DND-41 (cell line): ENCODE measurements around the gene GORASP2.

Experiments used
- ATAC-seq: fragments of 200-7000 bp; cut with Tn5 transposase; 3 replicates; pipeline ENCODE4 v1.9.1; 2021; ENCODE audit warnings: low read depth; ENCODE audit not compliant: insufficient read depth
- DNase-seq: peaks from one replicate; pipeline ENCODE4 v3.0.0-alpha.2; 2020
- H2AFZ ChIP-seq: 2 replicates; pipeline ENCODE4 v1.6.0; 2012; ENCODE audit warnings: low read depth, low read length
- H3K27ac ChIP-seq: 2 replicates; pipeline ENCODE4 v1.5.1; 2012; ENCODE audit warnings: low read length, inconsistent platforms
- H3K27me3 ChIP-seq: fragments of 200-600 bp; sonication (generic); 2 replicates; pipeline ENCODE4 v1.6.0; 2012; ENCODE audit warnings: low read length, mild to moderate bottlenecking, inconsistent platforms; ENCODE audit not compliant: insufficient read depth, poor library complexity
- H3K36me3 ChIP-seq: 2 replicates; pipeline ENCODE4 v1.5.1; 2012; ENCODE audit warnings: low read length, inconsistent platforms; ENCODE audit not compliant: insufficient read depth
- H3K4me1 ChIP-seq: 2 replicates; pipeline ENCODE4 v1.5.1; 2012; ENCODE audit warnings: mild to moderate bottlenecking, low read length; ENCODE audit not compliant: insufficient read depth
- H3K4me2 ChIP-seq: 2 replicates; pipeline ENCODE4 v1.6.0; 2012; ENCODE audit warnings: mild to moderate bottlenecking, moderate library complexity, low read length, inconsistent platforms; ENCODE audit not compliant: insufficient read depth
- H3K4me3 ChIP-seq, 2 experiments: fragments of 200-600 bp in 1 of 2; shearing (Covaris generic) in 1 of 2; 2 replicates each; pipeline ENCODE4 v1.5.1; 2012 to 2016; ENCODE audit warnings: inconsistent platforms in 2 of 2, low read length in 2 of 2, mild to moderate bottlenecking in 2 of 2, low read depth in 1 of 2, moderate library complexity in 1 of 2
- H3K79me2 ChIP-seq: 2 replicates; pipeline ENCODE4 v1.6.0; 2012; ENCODE audit warnings: low read length, inconsistent platforms; ENCODE audit not compliant: insufficient read depth
- H3K9ac ChIP-seq: 2 replicates; pipeline ENCODE4 v1.6.0; 2012; ENCODE audit warnings: low read depth, mild to moderate bottlenecking, inconsistent platforms, low read length, moderate library complexity
- H3K9me3 ChIP-seq: 2 replicates; pipeline ENCODE4 v1.5.1; 2012; ENCODE audit warnings: low read length, moderate library complexity, mild to moderate bottlenecking, inconsistent platforms; ENCODE audit not compliant: insufficient read depth, severe bottlenecking
- H4K20me1 ChIP-seq: 2 replicates; pipeline ENCODE4 v1.6.0; 2012; ENCODE audit warnings: low read length; ENCODE audit not compliant: insufficient read depth
- EZH2 ChIP-seq: IDR thresholded peaks from 3 replicates; pipeline ENCODE4 v1.6.1; 2012; ENCODE audit warnings: borderline replicate concordance, low read depth, mild to moderate bottlenecking, moderate library complexity, low read length, inconsistent platforms; ENCODE audit not compliant: severe bottlenecking
- TF ChIP-seq, protein P1 (sequence below): IDR thresholded peaks from 2 replicates; pipeline ENCODE4 v1.5.1; 2012; ENCODE audit warnings: borderline replicate concordance, low read length, moderate library complexity, mild to moderate bottlenecking; ENCODE audit not compliant: poor library complexity, severe bottlenecking; ENCODE audit errors: extremely low read depth

The GORASP2 gene

DNA sequence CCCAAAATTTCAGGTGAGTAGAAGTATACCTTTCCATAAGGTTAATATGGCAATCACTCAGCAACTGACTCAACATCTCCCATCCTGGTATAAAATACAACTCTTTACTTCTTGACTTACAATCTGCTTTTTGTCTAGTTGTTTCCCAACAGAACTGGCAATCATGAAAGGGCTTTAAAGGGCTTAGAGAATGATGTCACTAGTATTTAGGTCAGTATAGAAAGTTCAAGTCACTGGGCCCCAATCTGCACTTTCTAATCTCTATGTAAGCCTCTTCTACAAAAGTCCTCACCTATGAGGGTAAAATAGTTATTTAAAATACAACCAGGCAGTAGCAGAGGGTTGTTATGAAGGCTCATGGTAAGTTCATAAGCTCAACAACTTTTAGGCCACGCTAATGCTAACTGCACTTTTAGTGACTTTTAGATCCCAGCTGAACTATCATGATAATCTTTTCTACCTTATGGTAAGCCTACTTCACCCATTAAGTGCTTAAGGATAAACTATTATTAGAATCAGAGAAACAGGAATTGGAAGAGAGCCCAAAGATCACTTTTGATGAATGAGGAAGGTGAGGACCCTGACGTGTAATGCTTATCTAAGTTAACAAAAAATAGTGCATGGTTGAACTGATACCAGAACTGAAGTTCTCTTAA, 79.6 kb downstream of the GORASP2 start:
- H3K9ac ChIP-seq = no peak overlapping the region
- no peak for DNase-seq
- ATAC-seq = no peak
- no peak for TF ChIP-seq EZH2
- TF ChIP-seq, protein P1, sequence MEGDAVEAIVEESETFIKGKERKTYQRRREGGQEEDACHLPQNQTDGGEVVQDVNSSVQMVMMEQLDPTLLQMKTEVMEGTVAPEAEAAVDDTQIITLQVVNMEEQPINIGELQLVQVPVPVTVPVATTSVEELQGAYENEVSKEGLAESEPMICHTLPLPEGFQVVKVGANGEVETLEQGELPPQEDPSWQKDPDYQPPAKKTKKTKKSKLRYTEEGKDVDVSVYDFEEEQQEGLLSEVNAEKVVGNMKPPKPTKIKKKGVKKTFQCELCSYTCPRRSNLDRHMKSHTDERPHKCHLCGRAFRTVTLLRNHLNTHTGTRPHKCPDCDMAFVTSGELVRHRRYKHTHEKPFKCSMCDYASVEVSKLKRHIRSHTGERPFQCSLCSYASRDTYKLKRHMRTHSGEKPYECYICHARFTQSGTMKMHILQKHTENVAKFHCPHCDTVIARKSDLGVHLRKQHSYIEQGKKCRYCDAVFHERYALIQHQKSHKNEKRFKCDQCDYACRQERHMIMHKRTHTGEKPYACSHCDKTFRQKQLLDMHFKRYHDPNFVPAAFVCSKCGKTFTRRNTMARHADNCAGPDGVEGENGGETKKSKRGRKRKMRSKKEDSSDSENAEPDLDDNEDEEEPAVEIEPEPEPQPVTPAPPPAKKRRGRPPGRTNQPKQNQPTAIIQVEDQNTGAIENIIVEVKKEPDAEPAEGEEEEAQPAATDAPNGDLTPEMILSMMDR = no peak
- no peaks in the 10 kb centered on the region for H3K9me3 ChIP-seq
- no peaks in the 10 kb centered on the region for H4K20me1 ChIP-seq
- H3K4me3 ChIP-seq = no peak overlapping the region
- H2AFZ ChIP-seq = no peak overlapping the region
- H3K4me2 ChIP-seq = no peak overlapping the region
- no peak overlapping the region for H3K27ac ChIP-seq
- H3K4me1 ChIP-seq = no peaks in the 10 kb centered on the region
- H3K36me3 ChIP-seq = peaks cover 87% of the 10 kb centered on the region
- H3K27me3 ChIP-seq = no peaks in the 10 kb centered on the region
- H3K79me2 ChIP-seq = no peaks in the 10 kb centered on the region

DNA sequence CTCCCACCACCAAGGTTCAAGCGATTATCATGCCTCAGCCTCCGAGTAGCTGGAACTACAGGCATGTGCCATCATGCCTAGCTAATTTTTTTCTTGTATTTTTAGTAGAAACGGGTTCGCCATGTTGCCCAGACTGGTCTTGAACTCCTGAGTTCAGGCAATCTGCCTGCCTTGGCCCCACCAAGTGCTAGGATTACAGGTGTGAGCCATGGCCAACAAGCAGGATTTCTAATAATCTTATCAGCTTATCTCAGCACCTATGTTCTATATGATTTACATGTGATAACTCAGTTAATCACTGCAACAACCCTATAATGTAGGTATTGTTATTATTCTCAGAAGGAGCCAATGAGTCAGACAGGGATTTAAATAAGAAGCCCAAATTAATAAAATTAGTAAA, 80.3 kb downstream of the GORASP2 start:
- Histone ChIP-seq H4K20me1 (no peaks in the 10 kb centered on the region), H3K4me2 (no peak overlapping the region), H3K27ac (no peak overlapping the region), H3K9ac (no peak overlapping the region), H3K9me3 (no peaks in the 10 kb centered on the region), H3K4me1 (no peaks in the 10 kb centered on the region), H3K27me3 (no peaks in the 10 kb centered on the region), H3K4me3 (no peak overlapping the region), H3K36me3 (peaks cover 87% of the 10 kb centered on the region), H2AFZ (no peak overlapping the region), H3K79me2 (0 out of 2 replicates have a peak, but pooled peaks cover under 1% of the 10 kb centered on the region)
- ATAC-seq (no peak), DNase-seq (no peak)
- TF ChIP-seq, protein P1 = no peak
- TF ChIP-seq EZH2 = no peak

DNA sequence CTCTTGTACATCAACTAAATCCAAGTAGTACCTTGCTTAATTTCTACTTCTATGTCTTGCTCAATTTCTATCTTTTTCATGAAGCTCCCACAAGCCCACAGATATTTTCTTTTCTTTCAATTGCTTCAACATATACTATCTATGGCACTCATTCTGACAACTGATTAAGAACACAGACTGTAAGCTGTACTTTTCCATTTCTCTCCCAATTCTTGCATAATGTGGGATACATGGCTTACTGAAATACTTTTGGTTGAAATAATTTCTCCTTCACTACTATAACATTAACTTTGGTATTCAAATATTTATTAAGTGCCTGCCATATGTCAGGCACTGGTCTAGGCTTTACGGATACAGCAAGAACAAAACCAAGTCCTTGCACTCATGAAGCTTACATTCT, 84.8 kb downstream of the GORASP2 start:
- Histone ChIP-seq H3K27ac (no peak overlapping the region), H3K9ac (no peak overlapping the region), H4K20me1 (no peaks in the 10 kb centered on the region), H3K4me3 (no peak overlapping the region), H3K4me1 (no peaks in the 10 kb centered on the region), H3K27me3 (no peaks in the 10 kb centered on the region), H3K79me2 (0 out of 2 replicates have a peak, but pooled peaks cover 2% of the 10 kb centered on the region), H3K36me3 (peaks cover 62% of the 10 kb centered on the region), H3K9me3 (no peaks in the 10 kb centered on the region), H3K4me2 (no peak overlapping the region), H2AFZ (no peak overlapping the region)
- DNase-seq (no peak), ATAC-seq (no peak)
- TF ChIP-seq, protein P1 = no peak
- no peak for TF ChIP-seq EZH2
